GM19193 (cell line): Measurements from ENCODE around the gene ZFP1.

ENCODE experiments used
- POLR2A ChIP-seq: IDR thresholded peaks from 4 replicates; pipeline ENCODE4 v1.6.1; 2011; ENCODE audit not compliant: insufficient read depth, insufficient read length; ENCODE audit errors: extremely low read depth

Gene ZFP1

DNA sequence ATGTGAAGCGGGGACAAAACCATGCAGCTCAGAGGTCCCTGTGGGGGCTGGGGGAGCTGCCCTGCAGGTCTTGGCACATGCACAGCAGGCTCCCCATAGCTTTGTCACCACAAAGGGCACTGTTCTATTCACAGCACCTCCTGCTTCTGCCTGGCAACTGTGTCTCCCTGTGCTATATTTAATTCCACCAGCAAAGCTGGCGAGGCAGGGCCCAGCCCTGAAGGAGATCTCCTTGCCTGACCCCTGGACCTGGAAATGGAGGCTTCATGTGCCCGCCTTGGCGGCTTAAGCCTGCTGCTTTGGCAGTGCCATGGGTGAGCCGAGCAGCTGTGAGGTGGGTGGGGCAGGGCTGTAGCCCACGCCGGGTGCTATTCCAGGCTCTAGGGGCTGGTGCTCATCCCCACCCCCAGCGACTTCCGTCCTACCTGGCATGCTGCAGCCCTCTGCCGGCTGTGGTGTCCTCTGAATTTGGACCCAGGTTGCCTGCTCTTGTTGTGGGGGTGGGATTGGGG, 38.5 kb upstream of the ZFP1 start:
- no peak for TF ChIP-seq POLR2A

DNA sequence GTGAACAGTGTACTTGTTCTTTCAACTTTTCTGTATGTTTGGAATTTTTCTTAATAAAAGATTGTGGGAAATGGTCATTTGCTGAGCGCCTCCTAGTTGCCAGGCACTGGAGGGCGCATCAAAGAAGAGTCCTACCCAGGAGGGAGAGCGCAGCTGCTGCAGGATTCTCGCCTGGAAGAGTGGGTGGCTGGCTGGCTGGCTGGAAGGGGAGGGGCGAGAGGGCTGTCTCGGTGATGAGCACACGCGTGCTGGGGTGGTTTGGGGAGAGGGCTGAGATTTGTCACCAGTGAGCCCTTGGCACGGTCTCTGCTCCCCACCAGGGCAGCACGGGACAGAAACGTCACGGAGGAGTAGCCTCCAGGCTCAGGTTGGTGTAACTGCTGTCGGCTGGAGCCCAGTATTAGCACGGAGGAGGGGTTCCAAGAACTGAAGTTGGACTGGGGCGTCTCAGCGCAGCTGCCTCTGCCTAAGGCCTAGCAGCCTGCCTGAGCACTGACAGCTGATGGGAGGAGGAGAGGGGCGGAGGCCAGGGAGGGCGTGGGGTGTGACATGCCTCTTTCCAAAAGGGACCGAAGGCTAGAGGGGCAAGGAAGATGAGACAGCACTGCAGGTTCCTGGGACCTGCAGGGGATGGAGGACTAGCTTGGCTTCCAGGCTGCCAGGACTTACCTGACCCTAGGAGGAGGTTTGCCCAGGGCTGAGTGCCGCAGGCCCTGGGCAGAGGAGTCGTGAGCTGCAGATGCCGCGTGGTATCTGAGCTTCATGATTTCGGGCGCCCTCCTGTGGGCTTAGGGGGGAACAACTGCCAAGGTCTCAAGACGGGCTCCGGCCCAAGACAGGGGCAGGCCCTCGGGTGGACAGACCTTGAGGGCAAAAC, 37.4 kb upstream of the ZFP1 start:
- no peak for TF ChIP-seq POLR2A

DNA sequence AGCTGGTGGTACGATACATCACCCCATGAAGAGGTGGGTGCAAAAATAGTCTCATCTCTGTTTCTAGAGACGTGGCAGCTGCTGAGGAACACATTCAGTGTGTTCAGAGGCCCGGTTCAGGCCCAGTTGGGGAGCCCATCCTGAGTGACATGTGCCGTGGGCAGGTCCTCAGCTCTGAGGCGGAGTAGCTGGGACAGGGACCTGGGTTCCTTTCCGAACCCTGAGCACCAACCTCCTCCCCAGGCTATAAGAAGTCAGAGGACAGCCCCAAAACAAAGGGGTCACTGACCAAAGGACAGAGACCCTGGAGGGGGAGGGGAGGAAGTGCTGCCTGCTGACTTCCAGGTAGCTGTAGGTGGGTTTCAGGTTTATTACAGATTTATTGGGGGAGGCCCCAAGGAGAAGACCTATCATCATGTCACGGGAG, 36.8 kb upstream of the ZFP1 start:
- no peak for TF ChIP-seq POLR2A

DNA sequence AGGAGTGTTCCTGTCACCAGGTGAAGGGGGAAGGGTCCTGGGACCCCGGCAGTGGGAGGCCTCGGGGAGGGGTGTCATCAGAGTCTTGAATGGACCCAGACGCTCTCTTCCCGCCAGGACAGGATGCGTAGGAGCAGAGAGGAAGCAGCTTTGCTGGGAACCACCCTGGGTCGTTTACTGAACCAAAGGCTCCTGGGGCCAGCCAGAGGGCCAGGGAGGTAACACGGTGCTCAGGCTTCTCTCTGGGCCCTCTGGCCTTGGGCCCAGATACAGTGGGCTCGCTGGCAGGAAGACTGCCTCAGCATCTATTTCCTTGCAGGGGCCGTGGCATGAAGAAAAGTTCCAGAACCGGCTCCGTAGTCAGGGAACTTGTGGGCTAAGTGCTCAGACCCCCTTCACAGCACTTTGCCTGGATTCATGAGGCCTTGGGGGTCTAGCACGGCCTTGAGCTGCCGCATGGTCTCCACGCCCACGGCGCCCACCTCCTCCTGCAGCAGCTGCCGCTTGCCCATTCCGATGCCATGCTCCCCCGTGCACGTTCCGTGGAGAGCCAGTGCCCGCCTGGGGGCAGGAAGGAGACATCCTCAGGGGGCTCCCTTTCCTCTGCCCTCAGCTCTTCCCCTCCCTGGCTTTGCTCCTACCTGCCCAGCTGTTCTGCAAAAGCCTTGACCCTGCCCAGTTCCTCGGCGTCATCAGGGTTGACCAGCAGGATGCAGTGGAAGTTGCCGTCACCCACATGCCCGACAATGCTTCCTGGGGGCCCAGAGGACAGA, 36.2 kb upstream of the ZFP1 start:
- TF ChIP-seq POLR2A = no peak

DNA sequence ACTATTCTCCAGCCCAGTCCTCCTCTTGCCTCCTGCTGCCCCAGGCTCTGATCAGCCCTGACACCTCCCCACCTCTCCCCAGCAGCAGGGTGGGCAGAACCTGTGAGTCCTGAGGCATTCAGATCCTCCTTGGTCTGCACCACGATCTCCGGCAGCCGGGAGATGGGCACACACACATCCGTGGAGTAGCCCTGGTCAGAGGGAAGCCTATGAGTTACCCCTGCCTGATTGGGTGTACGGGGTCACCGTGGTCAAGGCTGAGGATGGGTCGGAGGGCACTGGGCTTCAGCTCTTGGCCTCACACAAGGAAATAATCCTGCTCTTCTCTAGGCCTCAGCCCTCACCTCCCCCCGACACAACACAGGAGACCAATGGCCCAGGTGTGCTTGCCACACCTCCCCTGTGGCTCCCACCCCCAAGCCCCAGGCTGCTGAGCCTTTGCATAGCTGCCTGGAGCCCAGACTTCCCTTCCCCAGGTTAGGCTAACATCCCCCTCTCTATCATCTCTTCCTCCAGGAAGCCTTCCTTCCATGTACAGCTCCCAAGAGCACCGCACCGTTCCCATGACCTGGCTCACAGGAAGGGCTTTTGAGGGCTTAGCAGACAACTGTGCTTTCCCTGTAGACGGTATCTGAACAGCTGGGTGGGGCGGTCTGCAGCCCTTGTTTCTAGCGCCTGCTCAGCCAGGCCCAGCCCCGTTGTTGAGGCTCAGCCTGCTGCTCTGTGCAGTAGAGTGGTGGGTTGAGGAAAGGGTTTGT, 35.4 kb upstream of the ZFP1 start:
- TF ChIP-seq POLR2A = no peak

DNA sequence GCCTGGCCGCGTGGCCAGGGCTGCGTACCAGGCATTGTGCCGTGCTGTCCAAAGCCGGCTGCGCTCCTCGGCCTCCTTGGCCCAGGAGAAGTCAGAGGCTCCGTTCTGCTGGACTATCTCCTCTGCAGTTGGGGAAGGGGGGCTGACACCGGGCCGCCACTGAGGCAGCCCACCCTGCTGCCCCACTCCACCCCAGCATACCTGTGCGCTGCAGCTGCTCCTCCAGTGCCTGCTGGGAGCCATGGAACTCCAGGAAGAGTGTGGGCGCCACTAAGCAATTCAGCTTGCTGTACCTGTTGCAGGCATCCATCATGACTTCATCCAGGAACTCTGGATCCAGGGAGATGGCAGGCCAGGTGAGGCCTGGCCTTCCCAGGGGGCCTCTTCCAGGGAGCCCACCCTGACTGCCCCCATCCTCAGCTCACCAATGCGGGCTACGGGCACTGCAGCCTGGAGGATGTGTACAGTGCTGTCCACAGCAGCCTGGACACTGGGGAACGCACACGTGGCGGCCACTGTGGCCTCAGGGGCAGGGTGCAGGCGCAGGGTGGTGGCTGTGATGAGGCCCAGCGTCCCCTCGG, 34.7 kb upstream of the ZFP1 start:
- no peak for TF ChIP-seq POLR2A

DNA sequence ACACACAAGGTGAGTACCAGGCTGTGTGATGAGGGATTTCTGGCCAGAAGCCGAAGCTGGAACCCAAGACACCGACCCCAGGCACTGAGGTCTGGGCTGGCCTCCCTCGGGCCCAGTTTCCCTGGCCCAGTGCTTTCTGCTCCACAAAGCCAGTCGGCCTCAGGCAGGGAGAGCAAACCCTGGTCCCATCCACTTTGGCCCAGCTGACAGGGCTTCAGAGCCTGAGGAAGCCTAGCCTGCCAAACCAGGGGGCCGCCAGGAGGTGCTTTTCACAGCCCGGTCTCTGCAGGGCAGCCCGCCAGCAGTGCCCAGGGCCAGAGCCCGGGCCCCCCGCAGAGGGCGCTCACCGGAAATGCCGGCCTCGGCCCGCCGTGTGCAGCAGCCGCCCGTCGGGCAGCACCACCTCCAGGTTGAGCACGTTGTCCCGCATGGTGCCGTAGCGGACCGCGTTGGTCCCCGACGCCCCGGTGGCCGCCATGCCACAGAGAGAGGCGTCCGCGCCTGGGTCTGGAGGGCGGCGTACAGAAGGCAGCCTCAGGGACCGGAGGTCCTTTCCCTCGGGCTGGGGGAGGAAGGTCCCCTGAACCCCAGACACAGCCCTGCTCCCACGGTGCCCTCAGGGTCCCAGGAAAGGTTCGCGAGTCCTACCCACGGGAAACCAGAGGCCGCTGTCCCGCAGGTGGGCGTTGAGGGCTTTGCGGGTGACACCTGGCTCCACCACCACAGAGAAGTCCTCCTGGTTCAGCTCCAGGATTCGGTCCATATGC, 34.0 kb upstream of the ZFP1 start:
- no peak for TF ChIP-seq POLR2A

DNA sequence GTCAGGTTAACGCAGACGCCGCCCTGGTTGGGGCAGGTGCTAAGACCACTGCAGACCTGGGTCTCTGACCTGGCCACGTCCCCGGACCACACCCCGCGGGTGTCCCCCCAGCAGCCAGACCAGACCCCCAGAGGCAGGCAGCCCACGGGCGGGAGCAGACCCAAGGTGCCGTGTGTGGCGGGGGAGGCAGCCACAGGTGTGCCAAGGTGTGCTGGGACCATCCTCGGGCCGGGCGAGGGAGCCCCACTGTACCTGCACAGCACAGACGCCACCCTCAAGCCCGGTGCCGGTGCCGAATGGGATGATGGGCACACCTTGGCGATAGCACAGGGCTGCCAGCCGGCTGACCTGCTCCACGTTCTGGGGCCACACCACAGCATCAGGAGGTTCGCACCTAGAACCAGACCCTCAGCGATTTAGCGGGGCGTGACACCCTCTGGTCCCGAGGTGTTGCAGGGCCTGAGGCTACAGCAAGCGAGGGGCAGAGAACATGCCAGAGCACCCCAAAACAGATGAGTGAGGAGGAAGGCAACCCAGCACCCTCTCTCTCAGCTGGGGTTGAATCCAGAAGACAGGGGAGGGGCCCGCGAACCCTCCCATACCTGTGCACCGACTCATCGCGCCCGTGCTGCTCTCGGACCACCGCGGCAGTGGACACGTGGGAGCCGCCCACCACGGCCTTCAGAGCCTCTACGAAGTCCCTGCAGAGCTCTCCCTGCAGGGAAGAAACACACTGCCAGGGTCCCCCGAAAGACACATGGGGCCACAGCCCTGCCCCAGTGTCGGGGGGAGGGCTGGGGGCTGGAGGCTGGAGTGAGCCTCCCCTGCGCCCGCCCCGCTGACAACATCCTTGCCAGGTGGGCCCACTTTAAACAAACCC, 33.1 kb upstream of the ZFP1 start:
- no peak for TF ChIP-seq POLR2A

DNA sequence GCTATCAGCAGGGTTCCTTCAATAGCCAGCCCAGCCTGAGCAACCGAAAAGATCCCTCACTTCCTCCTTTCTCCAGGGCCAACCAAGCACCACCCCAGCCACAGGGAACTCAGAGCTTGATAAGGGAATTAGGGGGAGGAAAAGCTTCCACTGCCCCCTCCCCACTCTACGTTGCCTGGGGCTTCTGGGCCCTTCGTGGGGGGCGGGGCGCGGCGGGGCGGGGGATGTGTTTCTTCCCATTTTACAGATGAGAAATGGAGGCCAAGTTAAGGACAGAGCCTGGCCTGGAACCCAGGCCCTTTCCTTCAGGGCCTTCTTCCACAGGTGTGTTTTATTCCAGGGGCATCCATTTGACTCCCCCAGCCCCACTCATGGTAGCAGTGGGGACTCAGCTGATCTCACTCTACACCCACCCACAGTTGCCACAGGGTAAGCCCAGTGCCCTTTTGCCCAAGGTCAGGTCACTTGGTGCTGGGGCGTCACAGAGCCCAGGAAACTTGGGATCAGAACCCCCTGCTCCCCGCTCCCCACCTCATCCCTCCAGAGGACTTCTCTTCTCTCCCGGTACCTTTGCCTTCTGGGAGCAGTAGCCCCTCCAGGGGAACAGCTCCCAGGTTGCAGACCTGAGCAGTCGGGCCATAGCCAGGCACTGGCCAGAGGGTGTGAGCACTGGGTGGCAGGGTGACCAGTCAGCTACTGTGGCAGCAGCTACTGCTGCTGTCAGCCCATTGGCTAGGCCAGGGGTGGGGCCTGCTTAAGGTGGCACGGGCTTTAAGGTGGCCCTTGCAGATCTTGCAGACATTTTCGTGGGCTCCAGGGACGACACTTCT, 32.0 kb upstream of the ZFP1 start, which contains the start of gene LDHD:
Gene LDHD (minus strand): TSS at position 700 of the 830 bp plus-strand sequence. CDS start 60 bp downstream, at position 640.
- no peak for TF ChIP-seq POLR2A

DNA sequence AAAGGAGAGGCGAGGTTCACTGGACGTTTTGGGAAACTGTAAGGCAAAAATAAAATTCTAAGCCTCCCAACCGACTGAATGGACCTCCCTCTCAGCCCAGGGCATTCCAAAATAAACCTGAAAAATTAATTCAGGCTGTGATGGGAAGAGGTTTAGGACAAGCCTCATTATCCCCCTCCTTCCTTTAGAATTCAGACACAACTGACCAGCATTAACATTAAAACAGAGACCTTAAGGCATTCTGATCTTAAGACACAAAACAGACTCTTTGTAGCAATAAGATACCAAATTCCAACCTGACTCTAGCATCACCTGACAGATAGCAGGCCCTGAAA, 31.4 kb upstream of the ZFP1 start:
- no peak for TF ChIP-seq POLR2A

DNA sequence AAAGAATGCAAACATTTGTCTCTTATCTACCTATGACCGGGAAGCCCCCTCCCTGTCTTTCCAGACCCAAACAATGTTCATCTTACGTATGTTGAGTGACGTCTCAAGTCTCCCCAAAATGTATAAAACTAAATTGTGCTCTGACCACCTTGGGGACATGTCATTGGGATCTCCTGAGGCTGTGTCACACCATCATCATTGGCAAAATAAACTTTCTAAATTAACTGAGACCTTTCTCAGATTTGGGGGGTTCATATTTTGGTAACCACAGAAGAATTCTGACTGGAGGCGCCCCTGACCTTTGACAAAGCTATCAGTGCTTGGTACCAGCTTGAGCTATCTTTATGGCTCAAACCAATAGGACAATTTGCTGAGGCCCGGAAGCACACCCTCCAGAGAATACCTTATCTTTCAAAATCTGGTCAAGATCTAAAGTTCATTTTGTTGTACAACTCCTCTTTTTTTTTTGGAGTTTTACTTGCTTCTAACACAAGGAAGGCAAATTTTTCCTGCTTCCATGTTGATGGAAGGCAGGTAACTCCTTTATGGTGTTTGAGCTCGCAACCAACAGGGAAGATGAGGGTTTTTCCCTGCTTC, 29.3 kb upstream of the ZFP1 start:
- no peak for TF ChIP-seq POLR2A

DNA sequence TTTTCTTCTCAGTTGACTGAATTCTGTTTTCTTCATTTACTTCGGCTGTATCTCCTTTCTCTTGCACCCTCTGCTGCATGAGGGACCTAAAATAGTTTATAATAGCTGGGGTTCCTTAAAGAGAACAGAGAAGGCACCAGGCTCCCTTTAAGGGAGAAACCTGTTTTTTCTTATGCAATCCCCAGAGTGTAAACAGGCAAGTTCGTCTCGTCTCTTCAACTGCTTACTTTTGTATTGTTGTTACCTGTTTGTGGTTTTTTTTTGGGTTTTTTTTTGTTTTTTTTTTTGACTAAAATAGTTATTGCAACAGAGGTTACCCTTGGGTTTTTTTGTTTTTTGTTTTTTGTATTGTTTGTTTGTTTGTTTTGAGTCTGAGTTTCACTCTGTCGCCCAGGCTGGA, 28.1 kb upstream of the ZFP1 start:
- TF ChIP-seq POLR2A = no peak
